ENCODE measurements around the gene STOML2.
A peak's percentile ranks its signal among the peaks of the same experiment; 100 is the strongest.

STOML2 gene

DNA sequence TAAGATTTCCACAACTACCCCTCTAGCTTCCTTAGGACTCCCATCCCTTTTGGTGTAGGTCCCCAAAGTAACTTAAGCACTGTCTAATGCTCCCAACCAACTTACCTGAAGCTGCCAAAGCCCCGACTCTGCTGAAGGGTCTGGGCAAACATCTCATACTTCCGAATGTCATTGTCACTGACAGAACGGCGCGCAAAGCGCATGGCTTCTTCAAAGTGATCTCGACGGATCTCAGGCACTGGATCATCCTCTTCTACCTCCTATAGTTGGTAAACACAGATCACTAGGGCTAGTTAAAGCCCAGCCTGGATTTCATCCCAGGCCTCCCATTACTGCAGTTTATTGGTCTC, 45.7 kb downstream of the STOML2 start:
- TF ChIP-seq, protein P1, sequence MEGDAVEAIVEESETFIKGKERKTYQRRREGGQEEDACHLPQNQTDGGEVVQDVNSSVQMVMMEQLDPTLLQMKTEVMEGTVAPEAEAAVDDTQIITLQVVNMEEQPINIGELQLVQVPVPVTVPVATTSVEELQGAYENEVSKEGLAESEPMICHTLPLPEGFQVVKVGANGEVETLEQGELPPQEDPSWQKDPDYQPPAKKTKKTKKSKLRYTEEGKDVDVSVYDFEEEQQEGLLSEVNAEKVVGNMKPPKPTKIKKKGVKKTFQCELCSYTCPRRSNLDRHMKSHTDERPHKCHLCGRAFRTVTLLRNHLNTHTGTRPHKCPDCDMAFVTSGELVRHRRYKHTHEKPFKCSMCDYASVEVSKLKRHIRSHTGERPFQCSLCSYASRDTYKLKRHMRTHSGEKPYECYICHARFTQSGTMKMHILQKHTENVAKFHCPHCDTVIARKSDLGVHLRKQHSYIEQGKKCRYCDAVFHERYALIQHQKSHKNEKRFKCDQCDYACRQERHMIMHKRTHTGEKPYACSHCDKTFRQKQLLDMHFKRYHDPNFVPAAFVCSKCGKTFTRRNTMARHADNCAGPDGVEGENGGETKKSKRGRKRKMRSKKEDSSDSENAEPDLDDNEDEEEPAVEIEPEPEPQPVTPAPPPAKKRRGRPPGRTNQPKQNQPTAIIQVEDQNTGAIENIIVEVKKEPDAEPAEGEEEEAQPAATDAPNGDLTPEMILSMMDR (IDR thresholded peaks at IDR 0.05; ENCODE audit: insufficient read depth, missing control alignments) = no peak
- FAIRE-seq (no peak), DNase-seq (ENCODE audit: insufficient read length, low spot score) (no peak)

- no peak for DNase-seq (ENCODE audit: insufficient read length, low spot score)
- FAIRE-seq = no peak
- TF ChIP-seq, protein P1 (IDR thresholded peaks at IDR 0.05; ENCODE audit: insufficient read depth, missing control alignments) = no peak
Observed at GRCh38 chr9:35056571-35057270, 46.2 kb downstream of the STOML2 start.

DNA sequence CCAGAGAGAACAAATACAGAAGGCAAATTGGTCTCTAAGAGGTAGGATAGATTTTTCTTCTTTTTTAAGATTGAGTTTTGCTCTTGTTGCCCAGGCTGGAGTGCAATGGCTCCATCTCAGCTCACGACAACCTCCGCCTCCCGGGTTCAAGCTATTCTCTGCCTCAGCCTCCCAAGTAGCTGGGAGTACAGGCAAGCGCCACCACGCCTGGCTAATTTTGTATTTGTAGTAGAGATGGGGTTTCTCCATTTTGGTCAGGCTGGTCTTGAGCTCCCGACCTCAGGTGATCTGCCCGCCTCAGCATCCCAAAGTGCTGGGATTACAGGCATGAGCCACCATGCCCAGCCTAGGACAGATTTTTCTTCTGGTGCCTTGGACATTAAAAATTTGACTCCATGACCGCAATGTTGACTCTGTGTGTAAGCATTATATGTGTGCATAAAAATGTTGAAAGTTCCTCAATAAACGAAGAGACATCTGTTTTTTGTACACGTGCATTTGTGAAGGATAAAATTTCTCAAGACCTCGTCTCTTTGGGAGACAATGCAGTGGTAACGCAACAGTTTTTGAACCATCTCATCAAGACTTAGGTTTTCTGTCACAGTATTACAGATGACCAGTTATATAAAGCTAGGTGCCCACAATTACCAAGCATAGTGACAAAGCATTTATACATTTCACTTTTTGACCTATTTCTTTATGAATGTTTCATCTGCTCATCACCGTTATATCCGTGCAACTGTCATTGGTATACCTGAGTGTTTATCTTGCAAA, 47.9 kb downstream of the STOML2 start:
- TF ChIP-seq, protein P1 (IDR thresholded peaks at IDR 0.05; ENCODE audit: insufficient read depth, missing control alignments) = no peak

GRCh38 chr9:35054185-35054835, 48.6 kb downstream of the STOML2 start:
- FAIRE-seq = no peak
- TF ChIP-seq, protein P1 (IDR thresholded peaks at IDR 0.05; ENCODE audit: insufficient read depth, missing control alignments) = no peak
- DNase-seq (ENCODE audit: insufficient read length, low spot score) = no peak

More for the DNA sequence above, 47.9 kb downstream of the STOML2 start:
- DNase-seq (ENCODE audit: insufficient read length, low spot score) (no peak), FAIRE-seq (no peak)

- no peak for FAIRE-seq
- DNase-seq (ENCODE audit: insufficient read length, low spot score) = no peak
- TF ChIP-seq, protein P1 (IDR thresholded peaks at IDR 0.05; ENCODE audit: insufficient read depth, missing control alignments) = peak; percentile 44
Observed at GRCh38 chr9:35051069-35051967, 51.6 kb downstream of the STOML2 start.
